A673 (cell line): ENCODE measurements around the gene TTC34.

Experiments used
- CTCF ChIP-seq: fragments of 300-800, 200-600 bp; sonication (generic); conservative IDR thresholded peaks from 2 replicates; pipeline ENCODE4 v1.5.1; 2017; ENCODE audit warnings: low read depth, mild to moderate bottlenecking, antibody characterized with exemption, low read length, moderate library complexity, mixed read lengths
- EZH2 ChIP-seq: fragments of 200-600 bp; sonication (generic); IDR thresholded peaks from 2 replicates; pipeline ENCODE4 v1.6.1; 2017; ENCODE audit warnings: borderline replicate concordance, low read depth, mild to moderate bottlenecking, mixed read lengths, antibody characterized with exemption, low read length; ENCODE audit not compliant: poor library complexity, severe bottlenecking

- TF ChIP-seq EZH2 = no peak
- TF ChIP-seq CTCF = no peak
Observed at GRCh38 chr1:2644591-2645101, 156.8 kb downstream of the TTC34 start.
